ENCODE measurements around the gene RINL. TPM values are rescaled to one million over a fixed set of nuclear protein-coding genes. Genes with fewer than 3 reads are reported as not detected.
A peak's percentile ranks its signal among the peaks of the same experiment; 100 is the strongest.
"Not testable (repeated sequence)": the region's sequence is repeated elsewhere in the genome, so short reads cannot be mapped to it uniquely, and the experiment has no call there.

The RINL gene
- total and polyA plus RNA-seq, 9 donors = 1.1 to 4.7 (median 2.6) TPM

DNA sequence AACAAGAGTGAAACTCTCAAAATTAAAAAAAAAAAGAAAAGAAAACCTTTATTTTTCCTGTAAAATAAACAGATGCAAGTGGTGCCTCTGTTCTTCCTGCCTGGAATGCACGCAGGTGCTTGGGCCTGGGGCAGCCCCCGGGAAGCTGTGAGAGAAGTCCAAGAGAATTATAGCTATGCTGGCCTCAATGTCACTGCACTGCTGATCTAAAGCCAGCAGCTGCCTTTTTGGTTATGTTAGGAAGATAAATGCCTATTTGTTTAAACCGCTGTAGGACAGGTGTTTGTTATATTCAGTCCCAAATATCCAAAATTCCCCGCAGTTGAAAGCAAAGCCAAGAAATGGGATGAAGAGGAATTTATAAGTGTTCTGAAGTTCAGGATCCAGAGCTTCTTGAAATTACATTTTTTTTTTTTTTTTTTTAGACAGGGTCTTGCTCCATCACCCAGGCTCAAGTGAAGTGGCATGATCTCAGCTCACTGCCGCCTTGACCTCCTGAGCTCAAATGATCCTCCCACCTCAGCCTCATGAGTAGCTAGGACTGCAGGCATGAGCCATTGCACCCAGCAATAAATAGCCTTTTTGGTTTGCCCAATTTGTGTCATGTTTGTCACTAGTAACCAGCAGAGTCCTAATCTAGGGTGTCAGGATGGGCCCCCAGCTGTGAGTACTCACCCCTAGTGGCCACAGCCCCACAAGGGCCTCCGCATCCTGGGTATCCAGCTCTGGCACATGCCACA, 2.2 kb downstream of the RINL start:
- H3K4me3 ChIP-seq = no peak overlapping the region
- whole genome bisulfite sequencing, 3 donors = 52 to 58% (median 58%) methylated on average over 5 to 6 of the region's 6 CpGs
- H3K9me3 ChIP-seq = no peaks in the 10 kb centered on the region
- DNase-seq = no peak
- TF ChIP-seq POLR2A (IDR thresholded peaks at IDR 0.05) (no peak), CTCF (IDR thresholded peaks at IDR 0.05) (no peak), EP300 (IDR thresholded peaks at IDR 0.05) (no peak)
- H3K4me1 ChIP-seq (ENCODE audit: insufficient read depth) = no peaks in the 10 kb centered on the region
- no peaks in the 10 kb centered on the region for H3K27me3 ChIP-seq
- no peaks in the 10 kb centered on the region for H3K36me3 ChIP-seq
- intact Hi-C loops (cut with DNase I) = no loop called here
- no peak overlapping the region for H3K27ac ChIP-seq

DNA sequence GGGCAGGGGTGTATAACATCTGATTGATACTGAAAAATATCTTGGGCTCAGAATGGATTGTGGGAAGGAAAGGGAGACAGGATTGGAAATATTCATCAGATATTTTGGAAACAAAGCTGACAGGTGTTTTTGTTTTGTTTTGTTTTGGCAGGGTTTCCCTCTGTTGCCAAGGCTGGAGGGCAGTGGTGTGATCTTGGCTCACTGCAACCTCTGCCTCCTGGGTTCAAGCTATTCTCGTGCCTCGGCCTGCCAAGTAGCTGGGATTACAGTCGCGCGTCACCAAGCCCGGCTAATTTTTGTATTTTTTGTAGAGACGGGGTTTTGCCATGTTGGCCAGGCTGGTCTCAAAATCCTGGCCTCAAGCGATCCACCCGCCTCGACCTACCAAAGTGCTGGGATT, 4.7 kb downstream of the RINL start:
- H3K27ac ChIP-seq; H3K4me3 ChIP-seq; H3K27me3 ChIP-seq; intact Hi-C loops (cut with DNase I); H3K36me3 ChIP-seq; DNase-seq; H3K9me3 ChIP-seq: not testable (repeated sequence)
- 79 to 91% (median 83%) methylated on average over 10 of the region's 10 CpGs for WGBS, 3 donors
- H3K4me1 ChIP-seq (ENCODE audit: insufficient read depth) = peaks cover 11% of the 10 kb centered on the region

GRCh38 chr19:38870612-38871011, 7.5 kb downstream of the RINL start:
- Histone ChIP-seq H3K9me3 (no peaks in the 10 kb centered on the region), H3K27ac (no peak overlapping the region), H3K36me3 (no peaks in the 10 kb centered on the region), H3K4me3 (no peak overlapping the region), H3K27me3 (no peaks in the 10 kb centered on the region), H3K4me1 (ENCODE audit: insufficient read depth) (peaks cover 11% of the 10 kb centered on the region)
- intact Hi-C loops (cut with DNase I) = no loop called here
- WGBS, 3 donors = 86 to 91% (median 91%) methylated on average over 8 to 19 of the region's 19 CpGs
- no peak for TF ChIP-seq CTCF (IDR thresholded peaks at IDR 0.05)
- no peak for TF ChIP-seq POLR2A (IDR thresholded peaks at IDR 0.05)
- TF ChIP-seq EP300 (IDR thresholded peaks at IDR 0.05) = no peak
- DNase-seq = no peak

GRCh38 chr19:38869836-38870607, 8.1 kb downstream of the RINL start:
- WGBS, 3 donors = 11 to 32% (median 15%) methylated on average over 34 to 62 of the region's 62 CpGs
- Histone ChIP-seq H3K36me3 (no peaks in the 10 kb centered on the region), H3K27me3 (no peaks in the 10 kb centered on the region), H3K27ac (peak overlapping the region in 1 of 2 donors; percentile 5), H3K9me3 (no peaks in the 10 kb centered on the region), H3K4me3 (peak overlapping the region; percentile 37), H3K4me1 (ENCODE audit: insufficient read depth) (peaks cover 11% of the 10 kb centered on the region)
- peak; percentile 77 to 87 (median 85) for DNase-seq
- intact Hi-C loops (cut with DNase I) = no loop called here
- TF ChIP-seq POLR2A (IDR thresholded peaks at IDR 0.05) (no peak), CTCF (IDR thresholded peaks at IDR 0.05) (peak; percentile 72 to 85 (median 76))

Measured in ovary (tissue), 9 donors.